ENCODE results near the gene CHIA.
"Not testable (repeated sequence)": the region's sequence is repeated elsewhere in the genome, so short reads cannot be mapped to it uniquely, and the experiment has no call there.

The CHIA gene

DNA sequence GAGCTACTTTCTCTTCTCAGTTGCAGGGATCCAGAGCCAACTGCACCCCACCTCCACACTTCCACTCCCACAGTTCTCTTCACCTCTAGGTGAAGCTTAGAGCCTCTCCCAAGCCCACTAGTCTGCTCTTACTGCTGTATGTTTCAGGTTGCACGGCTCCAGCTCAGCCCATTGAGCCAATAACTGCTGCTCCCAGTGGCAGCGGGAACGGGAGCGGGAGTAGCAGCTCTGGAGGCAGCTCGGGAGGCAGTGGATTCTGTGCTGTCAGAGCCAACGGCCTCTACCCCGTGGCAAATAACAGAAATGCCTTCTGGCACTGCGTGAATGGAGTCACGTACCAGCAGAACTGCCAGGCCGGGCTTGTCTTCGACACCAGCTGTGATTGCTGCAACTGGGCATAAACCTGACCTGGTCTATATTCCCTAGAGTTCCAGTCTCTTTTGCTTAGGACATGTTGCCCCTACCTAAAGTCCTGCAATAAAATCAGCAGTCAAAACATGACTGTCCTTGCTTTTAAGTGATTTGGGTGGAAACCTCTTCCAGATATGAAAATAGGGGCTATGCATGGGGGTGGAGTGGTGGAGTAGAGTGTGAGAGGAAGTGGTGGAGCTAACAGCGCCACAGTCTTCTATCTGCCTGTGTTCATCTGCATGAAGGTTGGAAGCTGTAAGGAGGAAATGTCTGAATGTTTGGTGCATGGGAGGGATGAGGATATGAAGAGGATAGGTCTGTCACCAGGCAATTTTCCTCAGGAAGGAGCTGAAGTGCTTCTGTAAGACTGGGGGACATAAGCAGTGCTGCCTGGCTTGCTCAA is 29.6 kb downstream of the CHIA start:
- H3K27ac ChIP-seq: no peak overlapping the region

DNA sequence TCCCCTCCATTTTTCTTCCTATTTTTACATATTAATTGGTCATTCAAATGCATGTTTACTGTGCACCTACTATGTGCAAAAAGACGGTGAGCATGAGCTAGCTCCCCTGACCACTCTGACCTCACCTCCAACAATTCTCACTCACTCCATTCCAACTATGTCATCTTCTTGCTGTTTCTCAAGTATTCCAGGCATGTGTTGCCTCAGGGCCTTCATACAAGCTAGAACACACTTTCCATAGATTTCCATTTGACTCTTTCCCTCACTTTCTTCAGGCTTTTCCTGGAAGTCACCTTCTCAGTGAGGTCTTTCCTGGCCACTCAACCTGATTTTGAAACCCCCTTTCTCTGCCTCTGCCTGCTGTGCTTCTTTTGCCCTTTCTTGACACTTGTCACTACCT is 32.6 kb downstream of the CHIA start:
- Histone ChIP-seq H3K9me3 (peaks cover 12% of the 10 kb centered on the region; the same call in 1 of the 2 replicates), H3K27ac (no peak overlapping the region), H3K36me3 (no peaks in the 10 kb centered on the region), H3K4me2 (no peak overlapping the region), H3K9ac (no peak overlapping the region), H3K4me3 (no peak overlapping the region), H3K27me3 (no peaks in the 10 kb centered on the region), H4K20me1 (no peaks in the 10 kb centered on the region), H3K4me1 (no peaks in the 10 kb centered on the region)
- no peak for TF ChIP-seq Cebpa-rat (IDR thresholded peaks at IDR 0.05)

More for the DNA sequence above, 29.6 kb downstream of the CHIA start:
- Histone ChIP-seq H3K36me3 (no peaks in the 10 kb centered on the region), H3K4me1 (no peaks in the 10 kb centered on the region), H3K9me3 (no peaks in the 10 kb centered on the region), H3K4me3 (no peak overlapping the region), H3K4me2 (no peak overlapping the region), H4K20me1 (no peaks in the 10 kb centered on the region), H3K9ac (no peak overlapping the region), H3K27me3 (no peaks in the 10 kb centered on the region)
- no peak for TF ChIP-seq Cebpa-rat (IDR thresholded peaks at IDR 0.05)

DNA sequence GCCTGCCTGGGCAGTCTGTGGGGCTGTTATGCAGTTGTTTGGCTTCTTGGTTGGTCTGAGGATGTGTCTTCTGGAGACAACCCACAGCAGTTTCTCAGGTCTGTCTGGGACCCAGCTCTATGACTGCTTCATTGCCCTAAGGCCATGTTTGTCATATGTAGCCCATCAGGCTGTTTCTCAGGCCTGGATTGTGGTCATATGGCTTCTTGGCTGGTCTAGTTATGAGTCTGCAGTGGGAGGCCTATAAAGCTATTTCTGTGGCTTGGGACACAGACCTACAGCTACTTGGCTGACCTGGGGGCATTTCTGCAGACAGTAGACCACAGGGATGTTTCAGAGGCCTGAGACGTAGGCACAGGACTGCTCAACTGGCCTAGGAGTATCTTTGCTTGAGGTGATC is 41.5 kb downstream of the CHIA start:
- no peak for TF ChIP-seq Cebpa-rat (IDR thresholded peaks at IDR 0.05)
- no peaks in the 10 kb centered on the region for H3K27me3 ChIP-seq
- no peak overlapping the region for H3K27ac ChIP-seq
- no peak overlapping the region for H3K4me2 ChIP-seq
- no peaks in the 10 kb centered on the region for H3K4me1 ChIP-seq
- no peaks in the 10 kb centered on the region for H4K20me1 ChIP-seq
- H3K4me3 ChIP-seq: no peak overlapping the region
- peaks cover 35% of the 10 kb centered on the region for H3K9me3 ChIP-seq
- H3K9ac ChIP-seq: no peak overlapping the region
- H3K36me3 ChIP-seq: no peaks in the 10 kb centered on the region

DNA sequence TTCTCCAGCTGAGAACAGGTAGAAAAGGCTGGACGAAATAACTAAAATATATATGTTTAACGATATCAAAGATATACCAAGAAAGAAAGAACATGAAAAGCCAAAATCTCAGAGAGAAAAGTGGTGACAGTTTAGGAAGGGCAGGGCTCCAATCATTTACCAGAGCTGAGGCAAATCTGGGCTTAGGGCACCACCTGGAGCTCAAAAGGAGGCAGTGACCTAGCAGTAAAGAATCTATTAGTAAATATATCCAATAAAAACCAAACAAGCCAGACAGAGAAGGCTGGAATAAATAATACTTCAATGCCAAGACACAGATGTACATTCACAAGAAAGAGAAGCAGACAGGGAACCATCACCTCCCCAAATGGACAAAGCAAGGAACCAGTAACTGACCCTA is 43.5 kb downstream of the CHIA start:
- H3K27me3 ChIP-seq: no peaks in the 10 kb centered on the region
- peaks cover 16% of the 10 kb centered on the region for H3K9me3 ChIP-seq
- no peaks in the 10 kb centered on the region for H4K20me1 ChIP-seq
- H3K4me3 ChIP-seq: no peak overlapping the region
- no peak overlapping the region for H3K27ac ChIP-seq
- no peaks in the 10 kb centered on the region for H3K4me1 ChIP-seq
- H3K9ac ChIP-seq: no peak overlapping the region
- no peak for TF ChIP-seq Cebpa-rat (IDR thresholded peaks at IDR 0.05)
- H3K36me3 ChIP-seq: no peaks in the 10 kb centered on the region
- no peak overlapping the region for H3K4me2 ChIP-seq

DNA sequence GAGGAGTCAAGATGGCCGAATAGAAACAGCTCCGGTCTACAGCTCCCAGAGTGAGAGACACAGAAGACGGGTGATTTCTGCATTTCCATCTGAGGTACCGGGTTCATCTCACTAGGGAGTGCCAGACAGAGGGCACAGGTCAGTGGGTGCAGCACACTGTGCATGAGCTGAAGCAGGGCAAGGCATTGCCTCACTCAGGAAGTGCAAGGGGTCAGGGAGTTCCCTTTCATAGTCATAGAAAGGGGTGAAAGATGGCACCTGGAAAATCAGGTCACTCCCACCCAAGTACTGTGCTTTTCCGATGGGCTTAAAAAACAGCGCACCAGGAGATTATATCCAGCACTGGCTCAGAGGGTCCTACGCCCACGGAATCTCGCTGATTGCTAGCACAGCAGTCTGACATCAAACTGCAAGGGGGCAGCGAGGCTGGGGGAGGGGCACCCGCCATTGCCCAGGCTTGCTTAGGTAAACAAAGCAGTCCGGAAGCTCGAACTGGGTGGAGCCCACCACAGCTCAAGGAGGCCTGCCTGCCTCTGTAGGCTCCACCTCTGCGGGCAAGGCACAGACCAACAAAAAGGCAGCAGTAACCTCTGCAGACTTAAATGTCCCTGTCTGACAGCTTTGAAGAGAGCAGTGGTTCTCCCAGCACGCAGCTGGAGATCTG is 44.7 kb downstream of the CHIA start:
- not testable (repeated sequence) for H3K4me1 ChIP-seq, H3K4me2 ChIP-seq, H3K36me3 ChIP-seq, H3K4me3 ChIP-seq, H3K27ac ChIP-seq, H3K9me3 ChIP-seq, H3K9ac ChIP-seq, H4K20me1 ChIP-seq, H3K27me3 ChIP-seq

DNA sequence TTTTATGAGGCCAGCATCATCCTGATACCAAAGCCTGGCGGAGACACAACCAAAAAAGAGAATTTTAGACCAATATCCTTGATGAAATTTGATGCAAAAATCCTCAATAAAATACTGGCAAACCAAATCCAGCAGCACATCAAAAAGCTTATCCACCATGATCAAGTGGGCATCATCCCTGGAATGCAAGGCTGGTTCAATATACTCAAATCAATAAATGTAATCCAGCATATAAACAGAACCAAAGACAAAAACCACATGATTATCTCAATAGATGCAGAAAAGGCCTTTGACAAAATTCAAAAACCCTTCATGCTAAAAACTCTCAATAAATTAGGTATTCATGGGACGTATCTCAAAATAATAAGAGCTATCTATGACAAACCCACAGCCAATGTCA is 48.2 kb downstream of the CHIA start:
- H3K4me2 ChIP-seq, H3K4me1 ChIP-seq, H3K9me3 ChIP-seq, H3K9ac ChIP-seq, H3K4me3 ChIP-seq, H3K36me3 ChIP-seq, H3K27me3 ChIP-seq, H3K27ac ChIP-seq, H4K20me1 ChIP-seq: not testable (repeated sequence)

DNA sequence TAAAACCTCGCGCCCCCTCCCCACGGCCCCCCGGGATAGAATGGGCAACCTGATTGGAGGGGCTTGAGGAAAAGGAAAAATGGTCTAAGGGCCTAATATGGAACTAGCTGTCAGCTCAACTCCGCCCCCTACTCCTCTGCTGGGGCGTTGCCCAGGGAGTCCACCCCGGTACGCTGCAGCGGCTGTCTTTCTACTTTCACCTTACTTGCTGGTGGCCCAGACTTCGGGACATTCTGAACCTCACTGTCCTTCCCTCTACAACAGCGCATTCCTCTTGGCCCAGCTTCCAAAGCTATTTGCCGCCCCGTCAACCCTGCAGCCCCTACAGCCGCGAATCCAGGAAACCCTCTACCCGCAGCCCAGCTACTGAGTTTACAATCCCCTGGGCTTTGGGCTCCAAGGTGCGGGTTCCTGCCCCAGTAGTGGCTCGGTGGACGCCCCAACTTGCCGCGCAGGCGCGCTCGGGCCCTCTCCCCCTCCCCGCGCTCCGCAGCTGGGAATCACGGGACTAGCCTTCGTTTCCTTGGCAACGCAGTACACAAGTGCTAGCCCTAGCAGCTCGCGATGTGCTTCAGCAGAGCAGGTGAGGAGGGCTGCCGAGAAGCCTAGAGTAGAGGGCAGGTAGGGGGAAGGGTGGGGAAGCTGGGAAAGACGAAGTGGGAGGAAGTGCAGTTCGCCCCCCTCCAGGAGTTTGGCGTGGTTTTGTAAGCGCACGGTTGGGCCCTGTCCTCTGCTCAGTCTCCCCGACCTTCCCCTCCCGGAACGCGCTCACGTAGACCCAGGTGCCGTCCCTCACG is 55.6 kb downstream of the CHIA start:
- H3K9ac ChIP-seq: peak overlapping the region; percentile 59; the same call in 1 of the 2 replicates
- 0 out of 2 replicates have a peak overlapping the region, but pooled peaks have one; percentile 29 for H3K27ac ChIP-seq

DNA sequence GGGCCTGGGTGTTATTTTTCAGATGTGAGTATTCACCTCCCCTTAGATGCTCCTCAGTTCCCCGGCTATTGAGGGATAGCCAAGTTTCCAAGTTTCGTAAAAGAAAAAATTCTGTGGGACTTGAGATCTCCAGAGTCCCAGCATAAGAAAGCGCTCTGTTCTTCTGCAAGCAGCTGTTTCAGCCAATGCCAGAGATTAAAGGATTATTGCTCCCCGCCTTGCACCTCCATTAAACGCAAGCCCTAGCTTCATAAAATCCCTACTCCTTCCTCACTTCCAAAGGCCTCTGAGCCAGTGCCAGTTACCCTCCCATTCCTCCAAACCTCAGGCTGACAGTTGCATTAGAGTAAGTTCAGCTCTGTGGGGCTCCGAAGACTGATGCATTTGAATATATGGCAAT is 56.4 kb downstream of the CHIA start:
- H3K9ac ChIP-seq: no peak overlapping the region
- no peaks in the 10 kb centered on the region for H3K9me3 ChIP-seq
- no peak overlapping the region for H3K27ac ChIP-seq
- peak overlapping the region; percentile 89 for H3K4me2 ChIP-seq
- H3K36me3 ChIP-seq: no peaks in the 10 kb centered on the region
- peaks cover 15% of the 10 kb centered on the region for H3K4me1 ChIP-seq
- no peaks in the 10 kb centered on the region for H4K20me1 ChIP-seq
- no peak overlapping the region for H3K4me3 ChIP-seq
- no peaks in the 10 kb centered on the region for H3K27me3 ChIP-seq
- TF ChIP-seq Cebpa-rat (IDR thresholded peaks at IDR 0.05): no peak

More for the DNA sequence above, 55.6 kb downstream of the CHIA start:
- Histone ChIP-seq H3K4me2 (peak overlapping the region; percentile 89), H3K36me3 (no peaks in the 10 kb centered on the region), H3K4me3 (peak overlapping the region; percentile 67), H3K4me1 (peaks cover 15% of the 10 kb centered on the region), H4K20me1 (no peaks in the 10 kb centered on the region), H3K9me3 (no peaks in the 10 kb centered on the region), H3K27me3 (no peaks in the 10 kb centered on the region)
- no peak for TF ChIP-seq Cebpa-rat (IDR thresholded peaks at IDR 0.05)

DNA sequence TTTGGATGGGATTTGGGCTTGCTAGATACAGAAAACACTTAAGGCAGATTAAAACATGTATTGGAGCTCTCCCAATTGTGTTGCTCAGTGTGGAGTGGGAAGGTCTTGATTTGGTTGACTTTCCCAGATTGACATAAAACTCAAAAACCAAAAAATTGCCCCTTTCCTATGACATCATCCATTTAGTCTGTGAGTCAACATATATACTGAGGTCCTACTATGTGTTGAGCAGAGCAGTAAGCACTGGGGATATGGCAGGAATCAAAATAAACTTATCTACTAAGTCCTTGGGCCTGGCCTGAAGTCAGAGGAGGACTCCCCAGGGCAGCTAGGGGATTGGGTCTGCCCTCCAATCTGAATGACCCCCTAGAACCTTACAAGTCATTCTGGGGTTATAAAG is 61.0 kb downstream of the CHIA start:
- H3K9ac ChIP-seq: no peak overlapping the region
- no peaks in the 10 kb centered on the region for H3K36me3 ChIP-seq
- no peaks in the 10 kb centered on the region for H3K27me3 ChIP-seq
- H3K27ac ChIP-seq: no peak overlapping the region
- TF ChIP-seq Cebpa-rat (IDR thresholded peaks at IDR 0.05): no peak
- no peak overlapping the region for H3K4me3 ChIP-seq
- no peaks in the 10 kb centered on the region for H3K9me3 ChIP-seq
- H4K20me1 ChIP-seq: no peaks in the 10 kb centered on the region
- H3K4me2 ChIP-seq: no peak overlapping the region
- peaks cover 2% of the 10 kb centered on the region; the same call in 1 of the 2 replicates for H3K4me1 ChIP-seq

DNA sequence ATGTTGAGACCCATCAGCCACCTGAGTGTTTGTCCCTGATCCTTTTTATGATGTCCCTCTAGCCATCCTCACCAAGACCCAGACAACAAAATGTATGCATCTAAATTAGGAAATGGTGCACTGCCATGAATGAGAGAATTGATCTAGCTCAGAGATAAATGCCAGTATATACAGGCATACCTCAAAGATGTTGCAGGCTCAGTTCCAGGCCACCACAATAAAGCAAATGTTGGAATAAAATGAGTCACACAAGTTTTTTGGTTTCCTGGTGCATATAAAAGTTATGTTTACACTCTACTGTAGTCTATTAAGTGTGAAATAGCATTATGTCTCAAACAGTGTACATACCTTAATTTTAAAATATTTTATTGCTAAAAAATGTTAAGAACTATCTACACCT is 63.9 kb downstream of the CHIA start:
- TF ChIP-seq Cebpa-rat (IDR thresholded peaks at IDR 0.05): no peak
- H4K20me1 ChIP-seq: no peaks in the 10 kb centered on the region

More for the DNA sequence above, 63.9 kb downstream of the CHIA start:
- Histone ChIP-seq H3K27me3 (no peaks in the 10 kb centered on the region), H3K4me2 (no peak overlapping the region), H3K27ac (no peak overlapping the region), H3K9me3 (no peaks in the 10 kb centered on the region), H3K9ac (no peak overlapping the region), H3K4me1 (no peaks in the 10 kb centered on the region), H3K4me3 (no peak overlapping the region), H3K36me3 (no peaks in the 10 kb centered on the region)

Measured in BLaER1 (cell line).